Epithelial cell of proximal tubule (primary cell): ENCODE measurements around the gene PASK. TPM values are rescaled to one million over a fixed set of nuclear protein-coding genes. Genes with fewer than 3 reads are reported as not detected.

Experiments used
- DNase-seq: peaks from one replicate; pipeline ENCODE4 v3.0.0-alpha.2; 2011; ENCODE audit warnings: low read depth
- H3K4me3 ChIP-seq: 2 replicates; pipeline ENCODE4 v1.5.1; 2011; ENCODE audit warnings: low read depth, mild to moderate bottlenecking, low read length
- total RNA-seq: library from RNA; depleted of rRNA; stranded (reverse); fragments of >200 nt; gene quantifications from 2 replicates; pipeline ENCODE4 v1.2.3, GENCODE V29; 2015
- TF ChIP-seq, protein P1 (sequence below): conservative IDR thresholded peaks from 2 replicates; pipeline ENCODE4 v1.5.1; 2012; ENCODE audit warnings: low read depth, mild to moderate bottlenecking, low read length

The PASK gene
- total RNA-seq, 1 donor from 2014 or later, result 10.0 TPM

DNA sequence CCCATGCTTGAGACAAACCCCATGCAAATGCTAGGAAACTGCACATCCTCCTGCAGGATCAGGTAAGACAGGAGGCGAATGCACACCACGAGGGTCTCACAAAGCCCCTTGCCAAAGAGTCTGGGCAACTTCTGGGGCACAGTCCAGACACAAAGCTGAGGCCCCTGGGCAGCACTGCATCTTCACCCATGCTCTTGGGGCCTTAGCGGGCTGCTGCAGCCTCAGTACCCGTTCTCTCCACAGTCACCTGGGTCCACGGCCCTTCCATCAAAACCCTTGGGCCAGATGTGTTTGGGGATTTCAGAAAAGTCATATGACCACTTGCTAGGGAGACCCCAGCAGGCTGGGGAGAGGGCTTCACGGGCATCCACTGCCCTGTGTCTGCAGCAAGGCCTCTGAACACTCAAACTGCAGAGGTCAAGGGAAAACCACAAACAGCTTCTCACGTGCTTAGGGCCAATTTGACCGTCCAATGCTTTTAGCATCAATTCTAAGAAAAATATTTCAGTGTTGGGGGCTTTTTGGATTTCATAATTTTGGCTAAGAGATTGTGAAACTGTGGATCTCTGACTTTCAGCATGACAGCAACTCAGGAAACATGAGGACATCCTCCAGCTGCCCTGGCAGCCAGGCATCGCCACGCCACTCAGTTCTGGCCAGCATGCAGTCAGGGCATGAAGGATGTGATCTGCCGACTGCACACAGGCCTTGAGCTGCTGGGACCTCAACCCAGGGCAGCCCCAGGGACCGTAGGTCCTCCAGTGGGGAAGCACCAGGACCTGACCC lies 20.0 kb downstream of the PASK start:
- DNase-seq, result no peak
- TF ChIP-seq, protein P1, sequence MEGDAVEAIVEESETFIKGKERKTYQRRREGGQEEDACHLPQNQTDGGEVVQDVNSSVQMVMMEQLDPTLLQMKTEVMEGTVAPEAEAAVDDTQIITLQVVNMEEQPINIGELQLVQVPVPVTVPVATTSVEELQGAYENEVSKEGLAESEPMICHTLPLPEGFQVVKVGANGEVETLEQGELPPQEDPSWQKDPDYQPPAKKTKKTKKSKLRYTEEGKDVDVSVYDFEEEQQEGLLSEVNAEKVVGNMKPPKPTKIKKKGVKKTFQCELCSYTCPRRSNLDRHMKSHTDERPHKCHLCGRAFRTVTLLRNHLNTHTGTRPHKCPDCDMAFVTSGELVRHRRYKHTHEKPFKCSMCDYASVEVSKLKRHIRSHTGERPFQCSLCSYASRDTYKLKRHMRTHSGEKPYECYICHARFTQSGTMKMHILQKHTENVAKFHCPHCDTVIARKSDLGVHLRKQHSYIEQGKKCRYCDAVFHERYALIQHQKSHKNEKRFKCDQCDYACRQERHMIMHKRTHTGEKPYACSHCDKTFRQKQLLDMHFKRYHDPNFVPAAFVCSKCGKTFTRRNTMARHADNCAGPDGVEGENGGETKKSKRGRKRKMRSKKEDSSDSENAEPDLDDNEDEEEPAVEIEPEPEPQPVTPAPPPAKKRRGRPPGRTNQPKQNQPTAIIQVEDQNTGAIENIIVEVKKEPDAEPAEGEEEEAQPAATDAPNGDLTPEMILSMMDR, result no peak
- no peak overlapping the region for H3K4me3 ChIP-seq

DNA sequence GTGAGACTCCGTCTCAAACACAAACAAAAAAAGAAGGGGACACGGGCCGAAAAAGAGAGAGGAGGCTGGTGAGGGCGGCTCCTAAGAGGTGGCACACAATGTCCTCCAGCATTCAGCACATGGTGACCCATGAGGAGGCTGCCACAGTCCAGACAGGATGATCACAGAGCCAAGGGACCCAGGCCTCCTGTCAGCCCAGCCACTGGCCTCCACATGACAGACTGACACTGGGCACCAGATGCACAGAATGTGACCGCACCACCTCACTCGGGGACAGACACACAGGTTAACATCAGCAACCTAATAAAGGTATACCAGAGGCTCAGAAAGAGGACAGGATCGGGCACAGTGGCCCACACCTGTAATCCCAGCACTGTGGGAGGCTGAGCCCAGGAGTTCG lies 21.0 kb downstream of the PASK start:
- TF ChIP-seq, protein P1, result no peak
- H3K4me3 ChIP-seq, result no peak overlapping the region
- no peak for DNase-seq

DNA sequence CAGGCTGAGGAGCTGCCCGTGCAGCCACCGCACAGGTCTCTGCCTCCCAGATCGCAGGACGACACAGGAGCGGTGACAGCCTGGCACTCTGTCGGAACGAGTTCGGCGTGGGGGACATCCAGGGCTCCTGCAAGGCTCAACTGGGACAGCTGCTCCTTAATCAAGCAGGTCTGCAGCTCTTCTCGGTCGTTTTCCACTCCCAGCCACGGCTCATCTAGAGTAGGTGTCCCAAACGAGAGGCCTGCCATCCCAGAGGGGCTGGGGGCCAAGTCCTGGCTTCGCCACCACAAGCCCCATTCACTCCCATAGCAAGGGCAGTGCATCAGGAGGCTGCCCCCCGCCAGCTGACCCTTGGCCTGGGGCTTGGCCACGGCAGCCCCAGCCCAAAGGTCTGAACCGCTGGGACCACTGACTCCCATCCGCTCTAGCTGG lies 22.5 kb downstream of the PASK start:
- TF ChIP-seq, protein P1, result no peak
- no peak for DNase-seq
- no peak overlapping the region for H3K4me3 ChIP-seq

DNA sequence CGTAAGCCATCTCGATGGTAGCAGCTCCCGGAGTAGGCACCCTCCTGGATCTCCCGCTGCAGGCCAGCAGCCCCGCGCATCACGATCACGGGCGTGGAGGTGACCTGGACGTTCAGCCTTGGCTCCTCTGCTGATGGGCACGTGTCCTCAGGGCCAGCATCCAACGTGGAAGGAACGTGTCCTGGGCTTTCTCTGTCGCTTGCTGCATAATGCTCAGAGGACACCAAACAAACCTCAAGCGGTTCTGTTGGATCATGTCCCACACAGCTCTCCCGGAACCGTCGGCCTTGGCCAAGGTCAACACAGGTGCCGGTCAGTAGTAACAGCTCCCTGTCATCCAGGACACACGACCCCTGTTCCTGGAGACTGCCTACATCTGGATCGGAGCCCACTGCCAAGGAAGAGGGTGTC lies 23.1 kb downstream of the PASK start:
- TF ChIP-seq, protein P1, result no peak
- no peak for DNase-seq
- no peak overlapping the region for H3K4me3 ChIP-seq

DNA sequence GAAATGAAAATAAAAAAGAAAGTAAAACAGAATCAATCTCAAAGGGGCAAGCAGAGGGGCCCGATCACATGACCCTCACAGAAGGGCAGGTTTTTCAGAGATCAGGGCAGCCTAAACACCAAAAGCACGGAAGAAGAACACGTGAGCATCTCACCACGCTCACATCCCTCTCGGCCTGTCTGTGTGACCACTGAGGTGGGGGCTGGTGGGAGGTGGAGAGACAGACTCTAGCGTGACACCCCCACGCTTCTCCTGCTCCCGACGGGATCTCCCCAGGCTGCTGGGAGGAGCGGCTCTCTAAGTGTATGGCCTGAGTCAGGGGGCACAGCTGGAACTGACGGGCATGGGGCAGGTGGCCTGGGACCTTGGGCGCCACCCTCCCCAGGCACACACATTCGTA lies 23.6 kb downstream of the PASK start:
- no peak for DNase-seq
- TF ChIP-seq, protein P1, result no peak
- H3K4me3 ChIP-seq, result no peak overlapping the region

DNA sequence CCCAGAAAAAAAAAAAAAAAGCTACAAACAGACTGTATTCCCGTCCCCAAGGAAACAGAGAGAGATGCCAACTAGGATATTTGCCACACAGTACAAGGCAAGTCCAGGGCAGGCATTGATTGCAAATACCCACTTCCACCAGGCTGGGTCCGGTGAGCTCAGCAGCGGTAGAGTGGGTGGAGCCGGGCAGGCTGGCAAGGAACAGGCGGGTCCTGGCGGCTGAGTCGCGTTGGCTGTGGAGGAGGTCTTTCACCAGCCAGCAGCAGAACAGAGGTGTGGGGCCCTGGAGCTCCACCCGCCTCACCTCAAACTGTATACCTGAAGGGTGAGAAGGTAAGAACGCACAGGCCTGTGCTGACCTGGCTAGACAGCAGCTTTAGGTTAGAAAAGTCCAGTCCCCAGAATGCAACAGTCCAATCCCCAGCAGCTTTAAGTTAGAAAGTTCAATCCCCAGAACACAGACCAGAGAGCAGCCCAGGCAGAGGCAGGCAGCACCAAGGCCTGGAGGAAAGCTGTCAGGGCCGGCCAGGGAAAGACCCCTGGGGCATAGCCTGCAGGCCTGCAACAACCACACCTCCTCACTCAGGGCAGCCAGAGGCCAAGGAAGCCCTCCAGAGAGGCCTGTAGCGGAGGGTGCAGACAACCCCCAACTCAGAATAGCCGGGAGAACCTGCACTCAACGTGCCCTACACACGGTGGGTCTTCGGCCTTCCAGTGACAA lies 25.3 kb downstream of the PASK start:
- TF ChIP-seq, protein P1, result no peak
- no peak for DNase-seq
- H3K4me3 ChIP-seq, result no peak overlapping the region
